GM12865 (cell line): ENCODE measurements around the gene GPR65.

ENCODE experiments used
- DNase-seq: peaks from one replicate; pipeline ENCODE4 v3.0.0; 2010; ENCODE audit warnings: low read depth
- H3K4me3 ChIP-seq: 2 replicates; pipeline ENCODE4 v1.5.1; 2011; ENCODE audit warnings: mild to moderate bottlenecking, low read depth, low read length, control low read depth
- CTCF ChIP-seq: IDR thresholded peaks from 2 replicates; pipeline ENCODE4 v1.5.1; 2011; ENCODE audit warnings: low read length, control low read depth, low read depth, inconsistent platforms; ENCODE audit not compliant: insufficient read depth; ENCODE audit errors: missing control alignments

Gene GPR65

GRCh38 chr14:88044776-88045446 lies 40.0 kb downstream of the GPR65 start:
- no peak for TF ChIP-seq CTCF
- H3K4me3 ChIP-seq: no peak overlapping the region
- DNase-seq: peak; percentile 6

- no peak overlapping the region for H3K4me3 ChIP-seq
- no peak for DNase-seq
- TF ChIP-seq CTCF: no peak
Measured at GRCh38 chr14:88045705-88046104, 40.8 kb downstream of the GPR65 start.

GRCh38 chr14:88048351-88048750 lies 43.4 kb downstream of the GPR65 start:
- no peak for TF ChIP-seq CTCF
- DNase-seq: no peak

GRCh38 chr14:88049266-88049665 lies 44.3 kb downstream of the GPR65 start:
- H3K4me3 ChIP-seq: no peak overlapping the region
- DNase-seq: no peak
- no peak for TF ChIP-seq CTCF

More at GRCh38 chr14:88048351-88048750, 43.4 kb downstream of the GPR65 start:
- no peak overlapping the region for H3K4me3 ChIP-seq

GRCh38 chr14:88049936-88050335 lies 45.0 kb downstream of the GPR65 start:
- TF ChIP-seq CTCF: no peak
- DNase-seq: no peak
- no peak overlapping the region for H3K4me3 ChIP-seq

- no peak for TF ChIP-seq CTCF
- H3K4me3 ChIP-seq: no peak overlapping the region
- DNase-seq: no peak
Measured at GRCh38 chr14:88060576-88060975, 55.6 kb downstream of the GPR65 start.

GRCh38 chr14:88063811-88064210 lies 58.9 kb downstream of the GPR65 start:
- DNase-seq: no peak
- no peak for TF ChIP-seq CTCF
- no peak overlapping the region for H3K4me3 ChIP-seq
